ENCODE data around the gene TIMM22.
"Not testable (repeated sequence)": the region's sequence is repeated elsewhere in the genome, so short reads cannot be mapped to it uniquely, and the experiment has no call there.

Gene TIMM22

DNA sequence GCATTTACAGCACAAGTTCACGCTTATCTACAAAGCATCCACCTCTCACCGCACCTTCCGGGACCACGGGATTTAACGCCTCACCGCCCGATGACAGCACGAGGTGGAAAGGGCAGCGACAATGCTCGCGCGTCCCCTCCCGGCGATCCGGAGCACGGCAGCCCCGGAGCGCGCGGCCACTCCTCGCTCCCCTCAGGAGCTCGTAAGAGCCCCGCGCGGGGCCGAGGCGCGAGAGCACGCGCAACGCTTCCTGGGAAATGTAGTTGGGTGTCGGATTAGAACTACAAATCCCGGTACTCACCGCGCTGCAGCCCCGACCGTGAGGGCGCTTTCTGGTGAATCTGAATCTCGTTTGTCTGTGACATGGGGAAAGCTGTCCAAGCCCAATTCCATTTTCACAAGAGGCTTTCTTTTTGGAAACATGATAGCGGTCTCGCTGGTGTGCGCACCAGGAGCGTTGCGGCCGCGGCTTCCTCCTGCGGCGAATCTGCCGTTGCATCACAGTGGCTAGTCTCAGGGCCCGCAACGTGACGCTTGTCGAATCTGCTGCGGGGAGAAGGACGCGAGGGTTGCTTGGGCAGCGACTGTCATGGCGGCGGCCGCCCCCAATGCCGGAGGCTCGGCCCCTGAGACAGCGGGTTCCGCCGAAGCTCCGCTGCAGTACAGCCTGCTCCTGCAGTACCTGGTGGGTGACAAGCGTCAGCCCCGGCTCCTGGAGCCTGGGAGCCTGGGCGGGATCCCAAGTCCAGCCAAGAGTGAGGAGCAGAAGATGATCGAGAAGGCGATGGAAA is at the start of gene TIMM22:
TSS of gene TIMM22 (plus strand) at position 576 of the 791 bp plus-strand sequence. CDS start at position 590, 14 bp downstream.
- DNase-seq (ENCODE audit: low spot score): peak; percentile 96

DNA sequence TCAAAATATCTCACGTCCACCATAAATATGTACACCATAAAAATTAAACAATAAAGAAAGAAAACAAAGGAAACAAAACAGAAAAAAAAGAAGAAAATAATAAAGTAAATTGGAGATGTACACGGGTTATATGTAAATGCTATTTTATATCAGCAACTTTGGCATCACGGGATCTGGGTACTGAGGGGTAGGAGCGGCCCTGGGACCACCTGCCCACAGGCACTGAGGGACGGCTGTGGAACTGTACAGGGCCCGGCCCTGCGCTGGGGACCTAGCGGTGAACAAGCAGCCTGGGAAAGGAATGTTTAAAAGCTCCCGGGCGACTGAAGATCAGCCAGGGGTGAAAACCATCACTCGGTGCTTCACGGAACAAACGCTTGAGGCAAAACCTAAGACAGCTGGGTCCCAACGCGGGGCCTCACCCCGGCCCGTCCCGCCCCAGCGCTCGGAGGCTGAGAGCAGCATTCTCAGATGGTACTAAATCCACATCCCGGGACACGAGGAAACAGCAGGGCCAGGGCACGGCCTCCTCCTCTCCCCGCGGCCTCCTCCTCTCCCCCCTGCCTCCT is 48.6 kb upstream of the TIMM22 start:
- no peak for DNase-seq (ENCODE audit: low spot score)

DNA sequence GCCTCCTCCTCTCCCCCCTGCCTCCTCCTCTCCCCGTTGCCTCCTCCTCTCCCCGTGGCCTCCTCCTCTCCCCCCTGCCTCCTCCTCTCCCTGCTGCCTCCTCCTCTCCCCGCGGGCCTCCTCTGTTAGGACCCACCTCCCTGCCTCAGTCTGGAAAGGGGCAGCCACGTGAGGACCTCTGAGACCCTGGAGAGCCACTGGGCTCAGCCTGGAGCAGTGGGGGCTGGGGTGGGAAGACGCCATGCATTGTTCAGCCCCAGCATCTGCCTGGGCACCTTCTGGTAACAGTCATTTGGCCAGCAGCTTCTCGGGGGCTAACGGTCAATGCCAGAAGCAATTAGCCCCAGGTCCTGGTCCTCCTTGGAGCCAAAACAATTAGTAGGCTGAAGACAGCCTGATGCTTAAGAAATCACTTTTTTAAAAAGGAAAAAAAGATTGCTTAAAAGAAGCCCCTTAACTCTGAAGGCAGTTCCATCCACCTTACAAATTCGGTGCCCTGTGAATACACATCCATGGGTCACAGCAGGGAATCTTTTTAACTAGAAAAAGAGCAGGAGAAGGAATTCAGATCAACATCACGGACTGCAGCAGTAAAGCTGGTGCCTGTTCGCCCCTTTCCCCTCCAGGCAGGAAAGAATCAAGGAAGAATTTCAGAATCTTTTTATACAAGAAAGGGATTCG is 47.2 kb upstream of the TIMM22 start:
- DNase-seq (ENCODE audit: low spot score): no peak

DNA sequence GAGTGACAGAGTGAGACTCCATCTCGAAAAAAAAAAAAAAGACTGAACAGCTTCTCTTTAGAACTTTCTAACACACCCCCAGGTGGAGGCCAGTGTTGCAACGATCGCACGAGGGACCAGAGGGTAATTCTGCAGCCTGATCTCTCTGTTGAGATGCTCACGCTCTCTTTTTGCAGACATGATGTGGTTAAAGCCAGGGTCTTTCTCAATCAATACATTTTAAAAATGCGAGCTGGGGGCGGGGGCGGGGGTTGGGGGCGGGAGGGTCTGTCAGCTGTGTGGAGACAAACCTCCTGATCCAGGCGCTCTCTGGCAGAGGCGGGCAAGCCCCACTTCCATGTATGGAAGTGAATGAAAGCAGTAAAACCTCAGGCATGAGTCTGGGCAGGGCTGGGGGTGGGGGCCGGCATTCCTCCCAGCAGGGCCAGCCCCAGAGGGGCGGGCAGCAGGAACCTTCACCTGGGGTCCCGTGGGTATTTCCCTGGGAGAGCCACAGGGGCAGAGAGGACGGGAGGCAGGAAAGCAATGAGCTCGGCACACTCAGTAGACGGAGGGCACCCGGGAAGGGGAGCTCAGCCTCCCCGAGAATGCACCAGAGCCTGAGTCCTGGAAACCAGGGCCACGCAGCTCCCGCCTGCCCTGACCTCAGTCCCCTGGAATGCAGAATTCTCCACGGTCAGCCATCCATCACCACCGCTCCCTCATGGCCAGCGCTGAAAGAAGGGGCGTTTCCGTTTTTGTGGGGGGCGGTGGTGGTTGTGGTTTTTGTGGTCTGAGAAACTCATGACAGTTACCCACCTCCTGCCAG is 45.4 kb upstream of the TIMM22 start:
- no peak for DNase-seq (ENCODE audit: low spot score)

DNA sequence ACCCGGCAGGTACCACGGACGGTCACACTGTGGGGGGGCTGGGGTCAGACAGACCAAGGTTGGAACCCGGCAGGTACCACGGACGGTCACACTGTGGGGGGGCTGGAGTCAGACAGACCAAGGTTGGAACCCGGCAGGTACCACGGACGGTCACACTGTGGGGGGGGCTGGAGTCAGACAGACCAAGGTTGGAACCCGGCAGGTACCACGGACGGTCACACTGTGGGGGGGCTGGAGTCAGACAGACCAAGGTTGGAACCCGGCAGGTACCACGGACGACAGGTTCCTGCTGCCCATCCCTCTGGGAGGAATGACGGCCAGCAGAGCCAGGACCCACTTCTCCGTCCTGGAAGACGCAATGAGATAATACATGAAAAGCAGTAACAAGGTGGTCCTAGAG is 44.3 kb upstream of the TIMM22 start:
- not testable (repeated sequence) for DNase-seq (ENCODE audit: low spot score)

GRCh38 chr17:953767-954166 is 43.2 kb upstream of the TIMM22 start:
- DNase-seq (ENCODE audit: low spot score): no peak

GRCh38 chr17:954431-955164 is 42.3 kb upstream of the TIMM22 start:
- no peak for DNase-seq (ENCODE audit: low spot score)

GRCh38 chr17:956905-957304 is 40.0 kb upstream of the TIMM22 start:
- no peak for DNase-seq (ENCODE audit: low spot score)

DNA sequence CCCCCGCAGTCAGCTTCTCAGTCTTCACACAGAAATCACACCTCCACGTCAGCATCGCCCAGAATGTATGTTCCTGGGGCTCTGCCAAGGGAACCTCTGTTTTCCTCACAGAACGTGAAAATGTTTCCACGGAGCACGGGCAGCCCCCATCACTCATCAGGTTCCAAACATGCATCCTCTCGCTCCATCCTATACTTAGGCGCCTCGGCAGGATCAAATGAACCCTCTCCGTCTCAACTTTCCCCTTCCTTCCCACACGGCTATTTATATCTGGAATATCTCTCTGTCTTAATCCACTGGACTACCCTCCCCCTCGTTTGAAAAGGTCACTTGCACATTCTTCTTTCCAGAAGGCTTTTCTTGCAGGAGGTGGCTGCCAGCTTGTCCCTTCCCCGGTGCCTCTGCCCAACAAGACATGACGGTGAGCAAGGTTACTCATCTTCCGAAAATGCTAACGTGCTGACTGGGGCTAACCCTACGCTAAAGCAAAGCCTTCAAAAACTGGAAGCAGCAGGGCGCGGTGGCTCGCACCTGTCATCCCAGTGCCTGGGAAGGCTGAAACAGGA is 39.0 kb upstream of the TIMM22 start:
- DNase-seq (ENCODE audit: low spot score): no peak

GRCh38 chr17:958712-959451 is 38.0 kb upstream of the TIMM22 start:
- DNase-seq (ENCODE audit: low spot score): no peak

DNA sequence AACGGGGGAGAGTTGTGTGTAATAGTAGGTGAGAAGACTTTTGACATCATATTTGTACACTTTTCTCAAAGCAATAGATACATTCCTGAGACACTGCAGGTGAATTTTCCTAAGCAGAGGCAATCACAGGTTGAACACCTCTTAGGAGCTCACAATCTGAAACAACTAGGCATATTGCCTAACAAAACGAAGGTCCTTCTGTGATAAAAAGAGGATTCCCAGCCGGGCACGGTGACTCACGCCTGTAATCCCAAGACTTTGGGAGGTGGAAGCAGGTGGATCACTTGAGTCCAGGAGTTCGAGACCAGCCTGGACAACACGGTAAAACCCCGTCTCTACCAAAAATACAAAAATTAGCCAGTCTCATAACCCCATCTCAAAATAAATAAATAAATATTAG is 34.8 kb upstream of the TIMM22 start:
- DNase-seq (ENCODE audit: low spot score): no peak

DNA sequence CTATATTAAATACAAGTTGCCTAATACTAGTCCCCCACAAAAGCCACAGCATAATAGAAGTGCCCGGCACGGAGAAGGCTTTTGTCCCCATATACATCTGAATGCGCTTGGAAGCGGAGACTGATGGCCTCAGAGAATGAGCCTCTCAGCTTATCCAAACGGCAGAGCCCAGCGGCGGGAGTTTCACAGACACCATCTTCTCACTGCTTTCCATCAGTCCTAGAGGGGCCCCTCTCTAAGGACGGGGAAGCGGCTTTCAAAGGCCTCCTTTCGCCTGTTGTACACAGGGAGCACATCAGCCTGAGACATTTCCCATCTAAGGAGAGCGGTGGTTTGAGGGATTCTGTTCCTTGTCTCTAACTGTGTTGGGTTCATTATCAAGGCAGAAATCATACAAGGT is 34.3 kb upstream of the TIMM22 start:
- no peak for DNase-seq (ENCODE audit: low spot score)

- no peak for DNase-seq (ENCODE audit: low spot score)
These were observed 32.1 kb upstream of the TIMM22 start for GRCh38 chr17:964876-965275.

GRCh38 chr17:965311-965989 is 31.5 kb upstream of the TIMM22 start:
- no peak for DNase-seq (ENCODE audit: low spot score)

DNA sequence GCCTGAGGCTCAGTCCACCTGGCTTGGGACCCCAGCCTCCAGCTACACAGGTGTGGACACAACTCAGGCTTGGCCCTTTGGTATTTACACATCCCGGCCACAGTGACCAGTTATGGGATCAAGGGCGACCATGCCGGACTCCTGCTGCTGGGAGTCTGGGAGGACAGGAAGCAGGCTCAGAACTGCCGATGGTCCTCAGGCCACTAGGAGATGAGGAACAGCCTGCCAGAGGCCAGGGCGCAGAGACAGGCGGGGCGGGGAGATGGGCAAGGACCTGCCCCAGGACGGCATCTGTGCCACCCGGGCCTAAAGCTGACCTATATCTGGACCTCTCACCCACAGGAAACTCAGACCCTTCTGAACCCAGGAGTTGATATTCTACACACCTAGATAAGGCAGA is 29.8 kb upstream of the TIMM22 start:
- DNase-seq (ENCODE audit: low spot score): no peak

- no peak for DNase-seq (ENCODE audit: low spot score)
These were observed 27.9 kb upstream of the TIMM22 start for GRCh38 chr17:968812-969730.

- no peak for DNase-seq (ENCODE audit: low spot score)
These were observed 27.0 kb upstream of the TIMM22 start for GRCh38 chr17:969811-970355.

DNA sequence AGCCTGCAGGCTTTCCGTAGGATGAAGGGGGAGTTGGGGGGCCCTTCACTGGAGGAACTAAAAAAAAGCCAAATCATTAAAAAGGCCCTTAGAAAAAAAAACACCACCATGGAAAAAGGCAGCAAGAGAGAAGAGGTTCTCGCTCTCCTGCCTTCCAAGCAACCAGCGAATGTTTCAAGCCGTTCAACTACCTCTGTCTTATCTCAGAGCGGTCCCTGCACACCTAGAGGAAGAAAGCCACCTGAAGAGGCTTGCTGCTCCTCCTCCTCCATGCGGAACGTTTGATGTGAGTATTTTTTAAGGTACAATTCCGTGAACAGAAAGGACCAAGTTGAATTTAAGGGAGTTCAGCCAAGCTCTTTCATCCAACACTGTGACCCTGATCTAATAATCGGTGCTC is 26.6 kb upstream of the TIMM22 start:
- no peak for DNase-seq (ENCODE audit: low spot score)

- DNase-seq (ENCODE audit: low spot score): not testable (repeated sequence)
These were observed 25.1 kb upstream of the TIMM22 start for GRCh38 chr17:971861-972260.

Measured in Ammon's horn (tissue), 1 donor.